SHP77 (cell line): Measurements from ENCODE around the gene WEE2.
"Not testable (repeated sequence)": the region's sequence is repeated elsewhere in the genome, so short reads cannot be mapped to it uniquely, and the experiment has no call there.

Source experiments
- DNase-seq, 2 experiments: peaks; one replicate each; lab custom pipeline; 2025; lab: John Stamatoyannopoulos, UW

The WEE2 gene

GRCh38 chr7:141708351-141708750 is at the start of gene WEE2:
WEE2 (plus strand) TSS chr7:141708353; CDS start chr7:141708759, 406 bp downstream.
- DNase-seq = no peak

GRCh38 chr7:141659501-141659900 is 48.7 kb upstream of the WEE2 start:
- no peak for DNase-seq

GRCh38 chr7:141660259-141660658 is 47.9 kb upstream of the WEE2 start:
- DNase-seq = no peak

- no peak for DNase-seq
Measured at GRCh38 chr7:141663081-141663849, 44.9 kb upstream of the WEE2 start.

- DNase-seq = no peak
Measured at GRCh38 chr7:141664450-141664849, 43.7 kb upstream of the WEE2 start.

- DNase-seq = no peak
Measured at GRCh38 chr7:141665208-141666035, 42.7 kb upstream of the WEE2 start.

GRCh38 chr7:141666071-141666470 is 42.1 kb upstream of the WEE2 start:
- DNase-seq = no peak

GRCh38 chr7:141668853-141669252 is 39.3 kb upstream of the WEE2 start:
- no peak for DNase-seq

- no peak for DNase-seq
Measured at GRCh38 chr7:141671705-141672496, 36.3 kb upstream of the WEE2 start.

GRCh38 chr7:141673346-141673745 is 34.8 kb upstream of the WEE2 start:
- DNase-seq = no peak

GRCh38 chr7:141674171-141674671 is 33.9 kb upstream of the WEE2 start:
- DNase-seq = no peak

- no peak for DNase-seq
Measured at GRCh38 chr7:141674702-141675101, 33.5 kb upstream of the WEE2 start.

GRCh38 chr7:141675436-141676215 is 32.5 kb upstream of the WEE2 start:
- no peak for DNase-seq

GRCh38 chr7:141676618-141677017 is 31.5 kb upstream of the WEE2 start:
- no peak for DNase-seq

- DNase-seq = no peak
Measured at GRCh38 chr7:141679014-141679413, 29.1 kb upstream of the WEE2 start.

- DNase-seq = no peak
Measured at GRCh38 chr7:141685285-141686023, 22.7 kb upstream of the WEE2 start.

GRCh38 chr7:141686074-141686473 is 22.1 kb upstream of the WEE2 start:
- DNase-seq = no peak

GRCh38 chr7:141686670-141687069 is 21.5 kb upstream of the WEE2 start:
- DNase-seq = no peak

- no peak for DNase-seq
Measured at GRCh38 chr7:141688043-141688442, 20.1 kb upstream of the WEE2 start.

- not testable (repeated sequence) for DNase-seq
Measured at GRCh38 chr7:141689072-141689825, 18.9 kb upstream of the WEE2 start.
